ENCODE measurements around the gene TMEM106C. TPM values are rescaled to one million over a fixed set of nuclear protein-coding genes. Genes with fewer than 3 reads are reported as not detected.

The TMEM106C gene
- polyA plus RNA-seq, 1 experiment = 93.7 TPM

GRCh38 chr12:48013287-48013686 lies 49.9 kb downstream of the TMEM106C start:
- Histone ChIP-seq H3K9me3 (ENCODE audit: control insufficient read depth, insufficient read depth, low read length) (no peaks in the 10 kb centered on the region), H3K27me3 (ENCODE audit: control insufficient read depth, insufficient read depth, low read length) (peaks cover 57% of the 10 kb centered on the region), H3K27ac (ENCODE audit: low read depth, low read length) (no peak overlapping the region), H3K4me3 (ENCODE audit: low read depth, low read length) (no peak overlapping the region)
- DNase-seq (ENCODE audit: low read depth, low spot score) = no peak
- no peak for TF ChIP-seq CTCF (IDR thresholded peaks at IDR 0.05; ENCODE audit: low read depth, low read length)
- ChIA-PET CTCF (no interaction called here), POLR2A (no interaction called here)

GRCh38 chr12:48015129-48015528 lies 51.7 kb downstream of the TMEM106C start:
- Histone ChIP-seq H3K4me3 (ENCODE audit: low read depth, low read length) (no peak overlapping the region), H3K27me3 (ENCODE audit: control insufficient read depth, insufficient read depth, low read length) (peaks cover 47% of the 10 kb centered on the region), H3K9me3 (ENCODE audit: control insufficient read depth, insufficient read depth, low read length) (no peaks in the 10 kb centered on the region), H3K27ac (ENCODE audit: low read depth, low read length) (no peak overlapping the region)
- no peak for TF ChIP-seq CTCF (IDR thresholded peaks at IDR 0.05; ENCODE audit: low read depth, low read length)
- no peak for DNase-seq (ENCODE audit: low read depth, low spot score)
- POLR2A ChIA-PET = no interaction called here
- CTCF ChIA-PET = interaction anchor here (0.5 to 0.6 kb wide), 2 partner anchors 19 to 155 kb away, joined by 3 to 10 read pairs; no protein-coding TSS in a partner anchor

GRCh38 chr12:48015954-48016353 lies 52.6 kb downstream of the TMEM106C start:
- CTCF ChIA-PET = interaction anchor here (0.7 kb wide), 1 partner anchor 52 kb away, joined by 3 read pairs; the partner anchor contains the start of gene TMEM106C

GRCh38 chr12:48016373-48017020 lies 53.1 kb downstream of the TMEM106C start:
- POLR2A ChIA-PET = no interaction called here
- Histone ChIP-seq H3K4me3 (ENCODE audit: low read depth, low read length) (no peak overlapping the region), H3K27ac (ENCODE audit: low read depth, low read length) (no peak overlapping the region), H3K9me3 (ENCODE audit: control insufficient read depth, insufficient read depth, low read length) (no peaks in the 10 kb centered on the region), H3K27me3 (ENCODE audit: control insufficient read depth, insufficient read depth, low read length) (peaks cover 39% of the 10 kb centered on the region)
- no peak for DNase-seq (ENCODE audit: low read depth, low spot score)
- TF ChIP-seq CTCF (IDR thresholded peaks at IDR 0.05; ENCODE audit: low read depth, low read length) = no peak
- CTCF ChIA-PET = interaction anchor here (0.7 kb wide), 1 partner anchor 53 kb away, joined by 3 read pairs; the partner anchor contains the start of gene TMEM106C

More at GRCh38 chr12:48015954-48016353, 52.6 kb downstream of the TMEM106C start:
- H3K9me3 ChIP-seq (ENCODE audit: control insufficient read depth, insufficient read depth, low read length) = no peaks in the 10 kb centered on the region
- no peak for DNase-seq (ENCODE audit: low read depth, low spot score)
- H3K4me3 ChIP-seq (ENCODE audit: low read depth, low read length) = no peak overlapping the region
- H3K27me3 ChIP-seq (ENCODE audit: control insufficient read depth, insufficient read depth, low read length) = peaks cover 40% of the 10 kb centered on the region
- H3K27ac ChIP-seq (ENCODE audit: low read depth, low read length) = no peak overlapping the region
- TF ChIP-seq CTCF (IDR thresholded peaks at IDR 0.05; ENCODE audit: low read depth, low read length) = no peak
- POLR2A ChIA-PET = no interaction called here

- no peak for TF ChIP-seq CTCF (IDR thresholded peaks at IDR 0.05; ENCODE audit: low read depth, low read length)
- ChIA-PET POLR2A (no interaction called here), CTCF (no interaction called here)
- no peak overlapping the region for H3K27ac ChIP-seq (ENCODE audit: low read depth, low read length)
- H3K27me3 ChIP-seq (ENCODE audit: control insufficient read depth, insufficient read depth, low read length) = peaks cover 41% of the 10 kb centered on the region
- DNase-seq (ENCODE audit: low read depth, low spot score) = no peak
- no peaks in the 10 kb centered on the region for H3K9me3 ChIP-seq (ENCODE audit: control insufficient read depth, insufficient read depth, low read length)
- no peak overlapping the region for H3K4me3 ChIP-seq (ENCODE audit: low read depth, low read length)
These were observed 54.1 kb downstream of the TMEM106C start for GRCh38 chr12:48017496-48017895.

Data from AG04450 (cell line).